HG03039 (cell line): Measurements from ENCODE around the gene HELLS.
A peak's percentile ranks its signal among the peaks of the same experiment; 100 is the strongest.
"Not testable (repeated sequence)": the region's sequence is repeated elsewhere in the genome, so short reads cannot be mapped to it uniquely, and the experiment has no call there.

Experiments used
- ATAC-seq: cut with Tn5 transposase; IDR thresholded peaks from one replicate; pipeline ENCODE4 v1.9.1; 2021; ENCODE audit warnings: mild to moderate bottlenecking, moderate library complexity; ENCODE audit not compliant: unreplicated experiment

HELLS gene

DNA sequence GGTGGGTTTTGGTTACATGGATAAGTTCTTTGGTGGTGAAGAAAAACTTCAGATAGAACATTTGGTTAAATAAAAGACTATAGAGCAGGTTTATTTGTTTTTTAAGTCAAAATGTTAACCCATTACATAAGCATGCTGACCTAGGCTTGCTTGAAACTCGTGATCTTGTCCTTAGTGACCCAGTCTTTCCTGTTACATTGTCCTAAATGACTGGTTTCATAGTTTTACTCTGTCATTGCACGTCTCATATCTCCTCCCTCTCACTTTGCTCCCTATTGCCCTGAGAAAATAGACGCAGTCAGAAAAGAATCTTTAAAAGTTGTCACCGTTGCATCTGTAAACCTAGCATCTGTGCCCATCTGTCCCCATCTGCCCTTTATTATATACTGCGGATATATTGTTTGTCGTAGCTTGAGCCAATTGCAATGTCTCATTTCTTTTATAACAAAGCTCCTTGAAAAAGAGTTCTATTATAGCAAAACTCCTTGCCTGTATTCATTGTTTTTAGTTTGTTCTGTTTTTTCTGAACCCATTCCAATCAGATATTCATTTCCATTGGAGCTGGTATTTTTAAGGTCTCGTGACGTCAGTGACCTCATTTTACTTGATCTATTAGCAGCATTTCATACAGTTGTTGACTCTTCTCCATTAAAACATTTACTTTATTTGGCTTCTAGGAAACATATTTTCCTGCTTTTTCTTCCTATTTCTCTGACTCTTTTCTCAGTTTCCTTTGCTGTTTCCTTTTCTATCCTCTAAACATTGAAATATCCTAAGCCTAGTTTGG, 57.3 kb downstream of the HELLS start:
- ATAC-seq = no peak

DNA sequence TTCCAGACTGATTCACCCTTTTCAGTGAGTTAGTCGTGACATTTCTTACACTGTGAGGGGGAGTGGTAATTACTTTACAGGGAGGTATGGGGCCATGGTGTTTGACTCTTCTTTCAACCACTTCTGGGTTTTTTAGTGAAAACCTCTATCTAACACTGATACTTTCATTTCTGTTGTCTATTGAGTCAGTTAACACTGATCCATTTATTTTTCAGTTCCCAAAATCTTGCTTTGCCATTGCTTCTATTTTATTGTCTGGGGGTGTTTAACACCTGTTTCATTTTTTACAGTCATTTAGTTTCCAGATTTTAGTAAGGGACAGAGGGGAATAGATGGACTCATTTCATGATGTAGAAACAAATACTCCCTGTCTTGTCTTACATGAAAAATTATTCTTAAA, 61.5 kb downstream of the HELLS start:
- ATAC-seq = peak; percentile 89

DNA sequence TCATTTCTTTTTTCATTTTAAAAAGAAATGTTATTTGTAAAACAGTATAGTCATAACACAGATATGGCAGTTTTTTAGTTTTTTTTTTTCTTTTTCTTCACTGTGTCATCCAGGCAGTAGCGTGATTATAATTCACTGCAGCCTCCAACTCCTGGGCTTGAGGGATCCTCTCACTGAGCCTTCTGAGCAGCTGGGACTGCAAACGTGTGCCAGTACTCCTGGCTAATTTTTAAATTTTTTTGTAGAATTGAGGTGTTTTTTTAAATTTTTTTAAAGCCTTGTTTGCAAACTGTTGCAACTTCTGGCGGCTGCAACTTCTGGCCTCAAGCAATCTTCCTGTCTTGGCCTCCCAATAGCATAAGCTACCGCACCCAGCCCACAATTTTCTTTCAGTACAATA, 63.0 kb downstream of the HELLS start:
- no peak for ATAC-seq

GRCh38 chr10:94614558-94614957, 69.0 kb downstream of the HELLS start:
- no peak for ATAC-seq

DNA sequence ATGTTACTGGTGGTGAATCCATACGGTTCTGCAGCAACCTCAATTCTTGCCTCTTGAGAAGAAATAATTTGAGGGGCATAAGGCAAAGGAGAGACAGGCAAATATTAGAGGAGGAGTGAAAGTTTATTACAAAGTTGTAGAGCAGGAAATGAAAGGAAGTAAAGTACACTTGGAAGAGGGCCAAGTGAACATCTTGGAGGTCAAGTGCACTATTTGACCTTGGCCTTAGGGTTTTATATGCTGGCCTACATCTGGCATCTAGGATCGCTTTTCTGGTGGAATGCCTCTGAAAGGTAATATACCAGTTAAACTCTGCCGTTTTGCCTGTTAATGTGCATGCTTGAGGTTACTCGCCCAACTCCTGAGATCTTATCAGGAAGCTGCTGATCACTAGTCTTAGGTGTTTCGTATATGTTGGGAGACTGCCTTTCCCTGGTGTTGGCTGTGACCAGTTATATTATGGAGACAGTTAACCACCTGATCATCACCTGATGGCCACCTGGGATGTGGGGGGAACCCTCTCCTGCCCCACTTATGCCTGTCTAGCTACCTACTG, 71.9 kb downstream of the HELLS start:
- no peak for ATAC-seq

- ATAC-seq = no peak
Measured at GRCh38 chr10:94622666-94623205, 77.1 kb downstream of the HELLS start.

DNA sequence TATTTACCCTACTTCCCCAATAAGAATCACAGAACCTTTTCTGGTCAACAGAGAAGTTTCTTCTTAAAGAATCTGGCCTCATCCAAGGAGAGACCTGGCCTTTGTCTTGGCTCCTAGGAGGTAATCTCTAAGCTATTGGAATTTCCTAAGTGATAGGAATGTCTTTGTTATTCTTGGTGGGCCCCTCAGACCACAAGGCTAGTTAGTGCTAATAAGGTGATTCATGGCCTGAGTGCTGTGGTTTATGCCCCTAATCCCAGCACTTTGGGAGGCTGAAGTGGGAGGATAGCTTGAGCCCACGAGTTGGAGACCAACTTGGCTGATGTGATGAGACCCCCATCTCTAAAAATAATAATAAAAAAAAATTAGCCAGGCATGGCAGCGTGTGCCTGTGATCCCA, 78.0 kb downstream of the HELLS start:
- ATAC-seq = no peak

GRCh38 chr10:94626476-94626875, 80.9 kb downstream of the HELLS start:
- ATAC-seq = no peak

DNA sequence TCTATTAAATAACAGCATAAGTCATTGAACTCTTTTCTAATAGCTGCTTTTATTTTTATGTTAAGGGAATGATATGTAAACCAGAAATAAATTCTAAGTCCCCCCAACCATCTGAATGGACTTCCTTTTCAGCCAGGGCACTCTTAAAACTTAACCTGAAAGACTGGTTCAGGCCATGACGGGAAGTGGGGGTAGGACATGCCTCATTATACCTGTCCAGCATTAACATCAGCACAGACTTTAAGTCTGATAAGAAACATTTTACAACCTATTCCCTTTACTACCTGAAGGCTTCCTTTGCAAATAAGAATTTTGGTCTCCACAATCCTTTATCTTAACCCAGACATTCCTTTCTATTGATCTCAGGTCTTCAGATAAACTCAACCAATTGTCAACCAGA, 81.9 kb downstream of the HELLS start:
- no peak for ATAC-seq

- ATAC-seq = no peak
Measured at GRCh38 chr10:94630017-94630688, 84.6 kb downstream of the HELLS start.

GRCh38 chr10:94631077-94631875, 85.7 kb downstream of the HELLS start:
- no peak for ATAC-seq

DNA sequence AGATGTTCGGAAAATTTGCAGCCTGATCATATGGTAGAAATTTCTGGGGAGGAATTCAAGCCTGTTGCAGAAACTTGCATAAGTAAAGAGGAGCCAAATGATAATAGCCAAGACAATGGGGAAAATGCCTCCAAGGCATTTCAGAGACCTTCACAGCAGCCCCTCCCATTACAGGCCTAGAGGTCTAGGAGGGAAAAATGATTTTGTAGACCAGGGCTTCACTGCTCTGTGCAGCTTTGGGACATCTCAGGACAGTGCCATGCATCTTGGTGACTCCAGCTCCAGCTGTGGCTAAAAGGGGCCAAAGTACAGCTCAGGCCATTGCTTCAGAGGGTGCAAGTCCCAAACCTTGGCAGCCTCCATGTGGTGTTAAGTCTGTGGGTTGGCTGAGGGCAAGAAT, 87.4 kb downstream of the HELLS start:
- ATAC-seq = no peak

DNA sequence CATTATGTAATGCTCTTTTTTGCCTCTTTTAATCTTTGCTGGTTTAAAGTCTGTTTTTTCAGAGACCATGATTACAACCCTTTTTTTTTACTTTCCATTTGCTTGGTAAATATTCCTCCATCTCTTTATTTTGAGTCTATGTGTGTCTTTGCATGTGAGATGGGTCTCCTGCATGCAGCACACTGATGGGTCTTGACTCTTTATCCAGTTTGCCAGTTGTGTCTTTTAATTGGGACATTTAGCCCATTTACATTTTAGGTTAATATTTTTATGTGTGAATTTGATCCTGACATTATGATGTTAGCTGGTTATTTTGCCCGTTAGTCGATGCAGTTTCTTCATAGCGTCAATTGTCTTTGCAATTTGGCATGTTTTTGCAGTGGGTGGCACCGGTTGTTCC, 92.5 kb downstream of the HELLS start:
- not testable (repeated sequence) for ATAC-seq

GRCh38 chr10:94639902-94640301, 94.3 kb downstream of the HELLS start:
- ATAC-seq = no peak

GRCh38 chr10:94640562-94640961, 95.0 kb downstream of the HELLS start:
- no peak for ATAC-seq

- no peak for ATAC-seq
Measured at GRCh38 chr10:94641480-94641879, 95.9 kb downstream of the HELLS start.

DNA sequence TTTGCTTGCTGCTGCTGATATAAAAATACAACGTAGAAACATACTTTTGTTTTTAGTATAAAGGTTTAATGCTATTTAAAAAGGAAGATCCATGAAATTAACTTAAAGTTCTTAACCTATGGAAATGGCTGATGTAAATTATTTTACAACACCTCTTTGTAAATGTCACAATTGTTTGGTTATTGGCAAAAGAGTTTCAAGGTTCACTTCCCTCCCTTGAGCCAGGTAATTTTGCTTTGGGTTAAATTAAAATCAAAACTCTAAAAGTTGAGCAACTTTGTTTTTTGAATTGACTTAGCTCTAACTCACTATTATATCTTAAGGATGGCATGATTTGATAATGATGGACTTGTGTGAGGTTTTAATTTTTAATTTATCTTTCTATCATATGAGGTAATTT, 98.8 kb downstream of the HELLS start:
- ATAC-seq = no peak

- ATAC-seq = peak; percentile 59
Measured at GRCh38 chr10:94645285-94645684, 99.7 kb downstream of the HELLS start.
